GM19043 (cell line): ENCODE measurements around the gene CUEDC2.

ENCODE experiments used
- ATAC-seq: cut with Tn5 transposase; IDR thresholded peaks from one replicate; pipeline ENCODE4 v1.9.1; 2021; ENCODE audit warnings: low read depth; ENCODE audit not compliant: unreplicated experiment

The CUEDC2 gene

DNA sequence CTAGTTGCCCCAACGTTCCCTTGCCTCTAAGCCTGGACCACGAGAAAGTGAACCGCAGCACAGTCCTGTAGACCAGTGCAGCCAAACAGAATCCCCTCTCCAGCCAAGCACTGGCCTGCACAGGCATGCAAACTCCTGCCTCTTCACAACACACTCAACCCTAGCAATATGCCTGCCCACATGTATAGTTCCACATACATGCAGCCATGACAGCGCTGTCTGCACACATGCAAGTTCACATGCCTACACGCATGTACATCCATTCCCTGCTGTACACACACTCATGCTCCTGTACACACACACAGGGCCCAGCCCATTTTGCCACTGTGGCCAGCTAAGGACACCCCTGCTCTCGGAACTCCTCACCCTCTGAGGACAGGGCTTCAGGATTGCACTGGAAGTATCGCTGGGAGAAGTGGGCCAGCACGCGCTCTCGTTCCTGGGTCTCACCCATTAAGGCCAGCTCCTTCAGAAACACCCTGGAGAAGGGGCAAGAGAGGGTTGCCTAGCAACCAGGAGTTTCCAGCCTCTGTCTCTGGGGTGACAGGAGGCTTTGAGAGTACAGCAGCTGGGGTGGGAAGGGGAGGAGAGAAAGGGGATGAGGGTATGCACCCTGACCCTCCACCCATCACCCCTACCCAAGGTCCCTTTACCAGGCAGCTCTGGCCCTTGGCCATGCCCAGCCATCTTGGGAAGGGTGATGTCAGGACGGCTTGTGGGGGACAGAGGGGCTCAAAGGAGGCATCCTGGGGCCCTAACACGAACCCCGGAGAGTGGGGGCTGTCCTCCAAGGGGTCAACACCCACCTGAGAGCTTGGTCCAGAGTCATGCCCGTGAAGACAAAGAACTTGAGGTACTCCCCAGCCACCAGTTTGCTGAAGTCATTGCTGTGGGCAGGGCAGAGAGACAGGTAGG lies 20.8 kb downstream of the CUEDC2 start:
- ATAC-seq, result no peak

DNA sequence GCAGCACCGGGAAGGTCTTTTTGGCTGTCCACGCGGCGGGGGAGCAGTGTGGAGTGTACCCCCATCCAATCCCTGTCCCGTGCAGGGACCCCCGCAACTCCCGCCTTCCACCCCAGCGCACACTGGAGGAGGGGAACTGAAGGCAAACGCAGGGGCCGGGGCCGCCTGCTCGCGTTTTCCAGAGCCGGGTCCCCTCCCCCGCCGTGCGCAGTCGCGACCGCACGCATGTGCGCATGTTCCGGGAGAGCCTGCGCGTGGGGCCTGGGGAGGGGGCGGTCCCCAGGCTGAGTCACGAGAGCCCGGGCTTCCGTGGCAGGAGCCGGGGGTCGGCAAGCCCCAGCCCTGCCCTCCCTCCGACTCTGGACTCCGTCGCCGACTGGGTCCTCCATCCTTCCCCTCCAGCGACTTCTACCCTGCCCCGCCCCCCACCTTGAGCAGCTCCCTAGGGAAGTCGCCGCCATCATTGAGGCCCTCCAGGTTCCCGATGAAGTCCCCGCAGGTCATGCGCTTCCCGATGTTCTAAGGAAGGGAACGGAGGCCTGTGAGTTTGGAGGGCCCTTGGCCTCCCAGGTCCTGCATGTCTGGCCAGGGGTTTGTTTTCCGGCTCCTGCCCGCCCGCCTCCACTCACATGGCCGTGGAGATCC lies 21.8 kb downstream of the CUEDC2 start:
- ATAC-seq, result no peak

- no peak for ATAC-seq
These were observed 22.6 kb downstream of the CUEDC2 start for GRCh38 chr10:102409604-102410428.

DNA sequence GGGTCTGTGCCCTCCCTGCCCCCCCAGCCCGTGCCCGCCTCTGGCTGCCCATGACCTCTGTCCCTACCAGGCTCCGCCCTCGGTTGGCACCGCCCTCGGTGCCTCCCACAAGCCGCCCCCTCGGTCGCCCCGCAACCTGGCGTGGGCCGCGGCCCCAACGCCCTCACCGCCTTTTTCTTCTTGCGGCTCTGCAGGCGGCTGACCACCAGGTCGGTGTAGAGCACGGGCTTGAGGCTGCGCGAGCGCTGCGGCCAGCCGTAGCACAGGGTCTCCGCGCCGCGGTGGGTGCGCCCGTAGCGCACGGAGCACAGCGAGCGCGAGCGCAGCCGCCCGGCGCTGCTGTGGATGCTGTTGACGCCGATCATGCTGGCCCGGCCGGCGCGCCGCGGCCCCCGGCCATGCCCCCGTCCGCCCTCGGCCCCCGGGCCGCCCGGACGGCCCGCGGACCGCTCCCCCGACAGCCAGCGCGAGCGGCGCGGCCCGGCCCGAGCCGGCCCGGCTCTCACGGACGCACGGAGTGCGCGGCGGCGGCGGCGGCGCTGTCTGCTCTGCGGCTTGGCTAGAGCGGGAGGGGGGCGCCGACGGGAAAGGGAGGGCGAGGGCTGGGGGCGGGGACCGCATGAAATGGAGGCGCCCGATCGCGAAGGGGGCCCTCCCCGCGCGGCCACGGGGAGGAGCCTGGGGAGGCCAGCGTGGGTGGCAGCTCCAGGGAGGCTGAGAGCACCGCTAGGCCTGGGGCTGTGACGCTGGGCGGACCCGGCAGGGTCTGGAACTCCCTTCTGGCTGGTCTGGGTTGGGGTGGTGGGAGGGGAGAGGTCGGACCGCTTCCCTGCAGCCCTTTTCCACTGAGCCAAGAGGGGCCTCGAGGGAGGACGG lies 23.4 kb downstream of the CUEDC2 start:
- ATAC-seq, result no peak

DNA sequence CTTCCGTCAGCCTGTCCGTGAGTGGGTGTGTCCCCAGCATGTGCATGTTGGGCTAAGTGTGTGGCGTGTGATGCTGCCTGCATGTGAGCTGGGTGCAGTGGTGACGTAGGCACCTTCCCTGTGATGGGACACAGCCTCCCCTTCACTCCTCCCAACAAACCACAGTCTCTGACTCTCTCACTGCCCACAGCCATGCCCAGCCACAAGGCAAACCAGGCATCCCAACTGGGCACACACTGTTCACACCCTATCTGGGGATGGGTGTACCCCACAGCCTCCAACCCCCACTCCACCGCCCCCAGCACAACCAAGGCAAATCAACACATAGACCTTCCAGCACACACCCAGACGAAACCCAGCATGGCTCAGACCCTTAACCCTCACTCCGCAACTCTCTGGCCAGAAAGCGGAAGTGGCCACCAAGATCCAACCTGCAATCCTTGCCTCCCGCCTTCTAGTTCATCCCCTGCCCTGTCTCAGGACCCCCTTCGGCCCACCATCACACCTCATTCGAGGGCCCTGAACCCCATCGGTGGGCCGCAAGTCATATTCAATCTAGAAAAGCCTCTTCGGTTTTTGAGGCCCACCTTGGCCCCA lies 24.1 kb downstream of the CUEDC2 start:
- no peak for ATAC-seq

GRCh38 chr10:102407425-102408130 lies 24.8 kb downstream of the CUEDC2 start:
- ATAC-seq, result no peak

GRCh38 chr10:102406815-102407214 lies 25.6 kb downstream of the CUEDC2 start:
- ATAC-seq, result no peak

GRCh38 chr10:102405632-102406031 lies 26.7 kb downstream of the CUEDC2 start:
- ATAC-seq, result no peak

GRCh38 chr10:102405108-102405571 lies 27.2 kb downstream of the CUEDC2 start:
- no peak for ATAC-seq

DNA sequence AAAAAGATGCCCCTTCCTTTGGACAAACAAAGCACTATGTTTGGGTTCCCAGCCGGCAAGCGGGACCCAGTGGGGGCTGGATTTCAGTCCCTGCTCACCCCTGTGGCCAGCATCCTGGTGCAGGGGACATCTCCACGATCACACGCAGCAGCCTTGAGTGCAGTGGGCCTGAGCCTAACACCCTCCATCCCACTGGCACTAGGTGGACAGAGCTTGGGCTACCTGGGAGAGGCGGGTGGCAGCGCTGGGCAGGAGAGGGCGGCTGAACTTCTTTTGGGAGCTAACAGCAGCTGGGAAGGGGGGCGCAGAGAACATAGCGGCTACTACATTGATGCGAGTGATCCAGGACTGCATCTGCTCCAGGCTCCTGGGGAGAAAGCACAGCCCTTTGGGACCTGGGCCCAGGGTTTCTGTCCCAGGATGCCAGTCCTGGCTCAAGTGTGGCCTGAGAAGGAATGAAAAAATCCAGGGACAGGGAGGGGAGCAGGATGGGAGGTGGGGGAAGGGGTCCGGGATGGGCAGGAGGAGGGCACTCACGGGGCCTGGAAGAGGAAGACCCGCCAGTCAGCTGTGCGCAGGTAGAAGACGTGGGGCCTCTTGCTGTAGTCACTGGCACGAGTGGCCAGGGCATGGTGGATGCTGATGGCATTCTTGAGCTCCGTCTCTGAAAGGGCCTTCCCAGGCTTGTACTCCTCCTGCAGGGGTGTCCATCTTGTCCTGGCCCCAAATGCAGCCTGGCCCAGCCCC lies 27.8 kb downstream of the CUEDC2 start:
- ATAC-seq, result no peak

DNA sequence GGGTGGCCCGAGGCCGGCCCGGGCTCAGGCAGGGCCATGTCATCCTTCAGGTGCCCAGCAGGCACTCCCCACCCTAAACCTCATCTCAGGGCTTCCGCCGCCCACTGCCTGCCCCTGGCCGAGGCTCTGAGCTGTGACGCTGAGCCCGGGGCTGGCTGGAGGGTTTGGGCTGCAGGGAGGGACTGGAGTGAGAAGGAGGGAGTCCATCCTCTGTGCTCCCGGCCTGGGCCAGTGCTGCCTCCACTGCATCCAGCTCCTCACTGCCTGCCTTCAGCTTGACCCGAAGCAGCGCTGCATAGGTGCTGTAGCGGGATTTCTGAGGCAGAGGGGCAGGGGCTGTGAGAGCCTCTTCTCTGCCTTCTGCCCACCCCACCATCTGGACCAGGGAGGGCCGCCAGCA lies 29.3 kb downstream of the CUEDC2 start:
- ATAC-seq, result no peak

DNA sequence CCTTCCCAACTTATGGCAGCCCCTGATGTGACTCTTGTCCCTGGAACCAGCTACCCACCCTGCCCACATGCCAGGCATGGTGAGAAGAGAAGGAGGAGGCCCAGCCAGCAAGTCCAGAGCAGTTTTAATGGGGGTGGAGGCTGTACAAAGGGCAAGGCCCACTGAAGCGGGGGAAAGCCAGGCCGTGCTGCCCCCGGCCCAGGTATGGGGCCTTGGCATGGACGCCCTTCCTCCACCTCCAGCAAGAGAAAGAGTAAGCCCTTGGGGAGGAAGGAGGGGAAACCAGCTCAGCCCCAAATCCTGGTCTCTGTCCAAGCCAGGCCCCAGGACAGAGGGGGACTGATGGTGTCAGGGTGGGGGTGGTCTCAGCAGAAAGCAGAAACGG lies 29.9 kb downstream of the CUEDC2 start:
- ATAC-seq, result no peak

DNA sequence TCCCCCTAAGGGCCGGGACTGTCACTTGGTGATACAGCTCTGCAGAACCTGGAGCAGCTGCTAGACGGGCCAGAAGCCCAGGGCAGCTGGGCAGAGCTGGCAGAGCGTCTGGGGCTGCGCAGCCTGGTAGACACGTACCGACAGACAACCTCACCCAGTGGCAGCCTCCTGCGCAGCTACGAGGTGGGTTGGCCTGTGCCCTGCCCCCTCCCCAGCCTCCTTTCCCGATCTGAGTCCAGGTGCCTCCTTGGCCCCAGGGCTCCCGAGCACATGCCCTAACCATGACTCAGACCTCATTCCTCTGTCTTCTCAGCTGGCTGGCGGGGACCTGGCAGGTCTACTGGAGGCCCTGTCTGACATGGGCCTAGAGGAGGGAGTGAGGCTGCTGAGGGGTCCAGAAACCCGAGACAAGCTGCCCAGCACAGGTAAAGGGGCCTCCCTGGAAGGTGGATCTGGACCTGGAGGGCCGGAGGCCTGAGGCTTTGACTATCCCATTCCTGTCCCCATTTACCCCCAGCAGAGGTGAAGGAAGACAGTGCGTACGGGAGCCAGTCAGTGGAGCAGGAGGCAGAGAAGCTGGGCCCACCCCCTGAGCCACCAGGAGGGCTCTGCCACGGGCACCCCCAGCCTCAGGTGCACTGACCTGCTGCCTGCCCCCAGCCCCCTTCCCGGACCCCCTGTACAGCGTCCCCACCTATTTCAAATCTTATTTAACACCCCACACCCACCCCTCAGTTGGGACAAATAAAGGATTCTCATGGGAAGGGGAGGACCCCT lies 30.5 kb downstream of the CUEDC2 start:
- ATAC-seq, result no peak

GRCh38 chr10:102401342-102401654 lies 31.1 kb downstream of the CUEDC2 start:
- no peak for ATAC-seq

DNA sequence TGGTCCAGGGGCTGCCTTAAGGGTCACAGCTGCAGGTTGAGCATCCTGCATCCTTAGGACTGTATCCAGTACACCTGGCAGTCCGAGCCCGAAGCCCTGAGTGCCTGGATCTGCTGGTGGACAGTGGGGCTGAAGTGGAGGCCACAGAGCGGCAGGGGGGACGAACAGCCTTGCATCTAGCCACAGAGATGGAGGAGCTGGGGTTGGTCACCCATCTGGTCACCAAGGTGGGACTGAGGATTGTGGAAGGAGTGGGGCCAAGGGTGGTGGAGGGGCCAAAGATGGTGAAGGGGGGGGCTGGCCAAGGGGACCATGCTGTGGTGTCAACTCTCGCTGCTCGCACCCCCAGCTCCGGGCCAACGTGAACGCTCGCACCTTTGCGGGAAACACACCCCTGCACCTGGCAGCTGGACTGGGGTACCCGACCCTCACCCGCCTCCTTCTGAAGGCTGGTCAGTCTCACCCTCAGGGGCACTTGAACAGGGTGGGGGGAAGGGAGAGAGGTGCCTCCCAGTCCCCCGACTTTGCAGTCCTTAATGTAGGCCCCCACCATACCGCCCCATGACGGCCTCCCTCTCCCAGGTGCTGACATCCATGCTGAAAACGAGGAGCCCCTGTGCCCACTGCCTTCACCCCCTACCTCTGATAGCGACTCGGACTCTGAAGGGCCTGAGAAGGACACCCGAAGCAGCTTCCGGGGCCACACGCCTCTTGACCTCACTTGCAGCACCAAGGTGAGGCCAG lies 31.6 kb downstream of the CUEDC2 start:
- no peak for ATAC-seq

GRCh38 chr10:102400076-102400475 lies 32.3 kb downstream of the CUEDC2 start:
- ATAC-seq, result no peak
